ENCODE measurements around the gene BCL6. TPM values are rescaled to one million over a fixed set of nuclear protein-coding genes. Genes with fewer than 3 reads are reported as not detected.

BCL6 gene
- total RNA-seq, 2 experiments from 2014 or later, result 65.6 to 256 TPM

GRCh38 chr3:187700249-187700648 lies 45.0 kb downstream of the BCL6 start:
- H4K20me1 ChIP-seq (ENCODE audit: insufficient read depth, low read length), result no peaks in the 10 kb centered on the region
- no peaks in the 10 kb centered on the region for H3K36me3 ChIP-seq (ENCODE audit: insufficient read depth, low read length)
- no peak overlapping the region for H3K4me2 ChIP-seq (ENCODE audit: low read length)
- no peak overlapping the region for H3K4me3 ChIP-seq (ENCODE audit: low read depth, low read length, poor library complexity, severe bottlenecking)
- ChIA-PET POLR2A (interaction anchor here (0.5 kb wide), 1 partner anchor 57 kb away, joined by 3 read pairs; no protein-coding TSS in a partner anchor), CTCF (ENCODE audit: unreplicated experiment) (no interaction called here)
- no peaks in the 10 kb centered on the region for H3K79me2 ChIP-seq (ENCODE audit: insufficient read depth, low read depth, low read length)
- intact Hi-C loops (cut with micrococcal nuclease; ENCODE audit: unreplicated experiment), result no loop called here
- H3K27ac ChIP-seq (ENCODE audit: low read depth, low read length, poor library complexity, severe bottlenecking), result no peak overlapping the region
- no TSS peak for BruUV-seq (replicated peaks)
- no peaks in the 10 kb centered on the region for H3K9me2 ChIP-seq (ENCODE audit: insufficient read depth, low read length)
- TF ChIP-seq EZH2phosphoT487 (IDR thresholded peaks at IDR 0.05; ENCODE audit: borderline replicate concordance, low read depth, low read length), result no peak
- no peak for TF ChIP-seq CTCF (conservative IDR thresholded peaks at IDR 0.05; ENCODE audit: low read length)
- no peak overlapping the region for H2AFZ ChIP-seq (ENCODE audit: low read length)
- H3K9me3 ChIP-seq (ENCODE audit: low read length), result no peaks in the 10 kb centered on the region
- H3K4me1 ChIP-seq (ENCODE audit: insufficient read depth, low read length, poor library complexity, severe bottlenecking), result no peaks in the 10 kb centered on the region
- DNase-seq (ENCODE audit: low spot score), result no peak

GRCh38 chr3:187698499-187699399 lies 46.5 kb downstream of the BCL6 start:
- CTCF ChIA-PET (ENCODE audit: unreplicated experiment), result no interaction called here
- no peaks in the 10 kb centered on the region for H3K9me3 ChIP-seq (ENCODE audit: low read length)
- H3K27ac ChIP-seq (ENCODE audit: low read depth, low read length, poor library complexity, severe bottlenecking), result no peak overlapping the region
- no peaks in the 10 kb centered on the region for H4K20me1 ChIP-seq (ENCODE audit: insufficient read depth, low read length)
- no peaks in the 10 kb centered on the region for H3K4me1 ChIP-seq (ENCODE audit: insufficient read depth, low read length, poor library complexity, severe bottlenecking)
- no peaks in the 10 kb centered on the region for H3K36me3 ChIP-seq (ENCODE audit: insufficient read depth, low read length)
- no TSS peak for BruUV-seq (replicated peaks)
- no peak for DNase-seq (ENCODE audit: low spot score)
- POLR2A ChIA-PET, result no interaction called here
- no peaks in the 10 kb centered on the region for H3K79me2 ChIP-seq (ENCODE audit: insufficient read depth, low read depth, low read length)
- H3K9me2 ChIP-seq (ENCODE audit: insufficient read depth, low read length), result no peaks in the 10 kb centered on the region
- no peak overlapping the region for H3K4me2 ChIP-seq (ENCODE audit: low read length)
- H2AFZ ChIP-seq (ENCODE audit: low read length), result no peak overlapping the region
- no peak overlapping the region for H3K4me3 ChIP-seq (ENCODE audit: low read depth, low read length, poor library complexity, severe bottlenecking)
- no peak for TF ChIP-seq EZH2phosphoT487 (IDR thresholded peaks at IDR 0.05; ENCODE audit: borderline replicate concordance, low read depth, low read length)
- TF ChIP-seq CTCF (conservative IDR thresholded peaks at IDR 0.05; ENCODE audit: low read length), result no peak
- intact Hi-C loops (cut with micrococcal nuclease; ENCODE audit: unreplicated experiment), result no loop called here

GRCh38 chr3:187696021-187696420 lies 49.2 kb downstream of the BCL6 start:
- intact Hi-C loops (cut with micrococcal nuclease; ENCODE audit: unreplicated experiment), result no loop called here
- no peak overlapping the region for H2AFZ ChIP-seq (ENCODE audit: low read length)
- H3K4me1 ChIP-seq (ENCODE audit: insufficient read depth, low read length, poor library complexity, severe bottlenecking), result no peaks in the 10 kb centered on the region
- TF ChIP-seq CTCF (conservative IDR thresholded peaks at IDR 0.05; ENCODE audit: low read length) (no peak), EZH2phosphoT487 (IDR thresholded peaks at IDR 0.05; ENCODE audit: borderline replicate concordance, low read depth, low read length) (no peak)
- H3K36me3 ChIP-seq (ENCODE audit: insufficient read depth, low read length), result no peaks in the 10 kb centered on the region
- POLR2A ChIA-PET, result interaction anchor here (0.5 kb wide), 1 partner anchor 14 kb away, joined by 7 read pairs; no protein-coding TSS in a partner anchor
- no peaks in the 10 kb centered on the region for H4K20me1 ChIP-seq (ENCODE audit: insufficient read depth, low read length)
- no peaks in the 10 kb centered on the region for H3K9me2 ChIP-seq (ENCODE audit: insufficient read depth, low read length)
- H3K27ac ChIP-seq (ENCODE audit: low read depth, low read length, poor library complexity, severe bottlenecking), result no peak overlapping the region
- H3K79me2 ChIP-seq (ENCODE audit: insufficient read depth, low read depth, low read length), result no peaks in the 10 kb centered on the region
- DNase-seq (ENCODE audit: low spot score), result no peak
- no peak overlapping the region for H3K4me2 ChIP-seq (ENCODE audit: low read length)
- H3K9me3 ChIP-seq (ENCODE audit: low read length), result no peaks in the 10 kb centered on the region
- CTCF ChIA-PET (ENCODE audit: unreplicated experiment), result no interaction called here
- BruUV-seq (replicated peaks), result no TSS peak
- no peak overlapping the region for H3K4me3 ChIP-seq (ENCODE audit: low read depth, low read length, poor library complexity, severe bottlenecking)

All from OCI-LY7 (cell line).